ENCODE measurements around the gene RBFA. TPM values are rescaled to one million over a fixed set of nuclear protein-coding genes. Genes with fewer than 3 reads are reported as not detected.

The RBFA gene
- total and polyA plus RNA-seq, 2 of the 13 experiments (the other 11 are each of a cell fraction or from before 2014, with no cell fraction given), result 29.7 to 42.4 TPM

DNA sequence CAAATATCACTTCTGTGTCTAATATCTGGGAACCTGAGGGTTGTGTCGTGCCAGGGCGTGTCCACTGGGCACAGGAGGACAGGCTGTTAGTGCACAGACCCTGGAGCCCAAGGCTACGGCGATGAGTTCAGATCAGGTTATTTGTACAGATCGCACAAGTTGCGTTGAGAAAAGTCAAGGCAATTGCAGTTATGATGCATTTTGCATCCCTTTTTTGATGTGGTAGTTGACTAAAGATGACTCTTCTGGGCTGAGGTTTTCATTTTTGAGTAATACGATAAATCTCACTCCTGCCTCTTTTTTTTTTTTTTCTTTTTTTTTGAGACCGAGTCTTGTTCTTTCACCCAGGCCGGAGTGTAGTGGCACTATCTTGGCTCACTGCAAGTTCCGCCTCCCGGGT lies 7.2 kb downstream of the RBFA start:
- no peaks in the 10 kb centered on the region for H3K27me3 ChIP-seq (ENCODE audit: control insufficient read depth in 1 of 2, insufficient read depth in 2 of 2, low read length in 2 of 2)
- no peak overlapping the region for H3K4me3 ChIP-seq (replicated peaks in 1 of 3; ENCODE audit: insufficient read depth in 1 of 3, low read depth in 2 of 3, low read length in 3 of 3)
- H4K20me1 ChIP-seq (ENCODE audit: insufficient read depth, low read length), result 0 out of 2 replicates have a peak, but pooled peaks cover under 1% of the 10 kb centered on the region
- CTCF ChIA-PET (ENCODE audit: low intra/inter-chr PET ratio, low total read pairs), result no interaction called here
- intact Hi-C loops (cut with micrococcal nuclease; ENCODE audit: unreplicated experiment), result no loop called here
- in situ Hi-C loops (cut with HindIII; ENCODE audit: extremely low pct_ligation_motif_present, low pct_unique_long_range_greater_than_20kb), result no loop called here
- H3K9ac ChIP-seq (ENCODE audit: insufficient read depth, low read depth, low read length), result no peak overlapping the region
- H3K27ac ChIP-seq (ENCODE audit: extremely low read length, insufficient read depth, low read length), result no peak overlapping the region
- H3K9me3 ChIP-seq (ENCODE audit: low read length), result no peaks in the 10 kb centered on the region
- no peak overlapping the region for H2AFZ ChIP-seq (ENCODE audit: low read length)
- FAIRE-seq, result no peak
- H3K4me2 ChIP-seq (ENCODE audit: low read depth, low read length), result no peak overlapping the region
- WGBS (ENCODE audit: low lambda C conversion rate), result 89% methylated on average over 11 of the region's 11 CpGs
- no TSS peak for BruUV-seq (replicated peaks)
- no peak for DNase-seq (ENCODE audit: low spot score)
- no peak for TF ChIP-seq RXRB (CRISPR knock-in tag; IDR thresholded peaks at IDR 0.05; ENCODE audit: borderline replicate concordance)
- no peak for TF ChIP-seq AHR (CRISPR knock-in tag; IDR thresholded peaks at IDR 0.05)
- TF ChIP-seq, protein P1, sequence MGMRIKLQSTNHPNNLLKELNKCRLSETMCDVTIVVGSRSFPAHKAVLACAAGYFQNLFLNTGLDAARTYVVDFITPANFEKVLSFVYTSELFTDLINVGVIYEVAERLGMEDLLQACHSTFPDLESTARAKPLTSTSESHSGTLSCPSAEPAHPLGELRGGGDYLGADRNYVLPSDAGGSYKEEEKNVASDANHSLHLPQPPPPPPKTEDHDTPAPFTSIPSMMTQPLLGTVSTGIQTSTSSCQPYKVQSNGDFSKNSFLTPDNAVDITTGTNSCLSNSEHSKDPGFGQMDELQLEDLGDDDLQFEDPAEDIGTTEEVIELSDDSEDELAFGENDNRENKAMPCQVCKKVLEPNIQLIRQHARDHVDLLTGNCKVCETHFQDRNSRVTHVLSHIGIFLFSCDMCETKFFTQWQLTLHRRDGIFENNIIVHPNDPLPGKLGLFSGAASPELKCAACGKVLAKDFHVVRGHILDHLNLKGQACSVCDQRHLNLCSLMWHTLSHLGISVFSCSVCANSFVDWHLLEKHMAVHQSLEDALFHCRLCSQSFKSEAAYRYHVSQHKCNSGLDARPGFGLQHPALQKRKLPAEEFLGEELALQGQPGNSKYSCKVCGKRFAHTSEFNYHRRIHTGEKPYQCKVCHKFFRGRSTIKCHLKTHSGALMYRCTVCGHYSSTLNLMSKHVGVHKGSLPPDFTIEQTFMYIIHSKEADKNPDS (CRISPR knock-in tag; IDR thresholded peaks at IDR 0.05), result no peak
- peaks cover 9% of the 10 kb centered on the region for H3K79me2 ChIP-seq (ENCODE audit: insufficient read depth, low read length)
- peaks cover 16 to 58% of the 10 kb centered on the region in 2 experiments; a peak in 4 of 5 replicates for H3K36me3 ChIP-seq (replicated peaks in 1 of 2; ENCODE audit: control insufficient read depth in 1 of 2, insufficient read depth in 2 of 2, low read length in 2 of 2)
- POLR2A ChIA-PET, result no interaction called here
- ATAC-seq, result no peak
- peaks cover 22% of the 10 kb centered on the region for H3K4me1 ChIP-seq (ENCODE audit: insufficient read depth, low read length)

DNA sequence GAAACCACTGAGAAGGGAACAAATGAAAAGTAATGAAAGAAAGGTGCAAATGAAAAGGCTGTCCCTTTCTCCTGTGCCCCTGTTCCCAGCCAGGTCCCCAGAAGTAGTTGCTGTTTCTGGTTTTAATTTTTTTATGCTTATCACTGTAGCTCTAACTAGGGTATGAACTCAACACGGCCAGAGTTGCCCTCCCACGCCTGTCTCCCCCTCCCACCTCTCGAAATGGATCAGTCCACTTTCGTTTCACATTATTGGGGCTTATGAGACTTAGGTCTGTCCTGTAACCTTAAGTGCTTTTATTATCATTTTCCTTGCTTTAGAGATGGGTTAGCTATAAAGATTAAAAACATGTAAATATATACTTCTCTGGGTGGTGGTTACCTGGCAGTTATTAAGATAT lies 8.6 kb downstream of the RBFA start:
- no peak for TF ChIP-seq CCDC6 (CRISPR knock-in tag; IDR thresholded peaks at IDR 0.05)
- TF ChIP-seq MED1 (CRISPR knock-in tag; IDR thresholded peaks at IDR 0.05), result no peak
- TF ChIP-seq, protein P2, sequence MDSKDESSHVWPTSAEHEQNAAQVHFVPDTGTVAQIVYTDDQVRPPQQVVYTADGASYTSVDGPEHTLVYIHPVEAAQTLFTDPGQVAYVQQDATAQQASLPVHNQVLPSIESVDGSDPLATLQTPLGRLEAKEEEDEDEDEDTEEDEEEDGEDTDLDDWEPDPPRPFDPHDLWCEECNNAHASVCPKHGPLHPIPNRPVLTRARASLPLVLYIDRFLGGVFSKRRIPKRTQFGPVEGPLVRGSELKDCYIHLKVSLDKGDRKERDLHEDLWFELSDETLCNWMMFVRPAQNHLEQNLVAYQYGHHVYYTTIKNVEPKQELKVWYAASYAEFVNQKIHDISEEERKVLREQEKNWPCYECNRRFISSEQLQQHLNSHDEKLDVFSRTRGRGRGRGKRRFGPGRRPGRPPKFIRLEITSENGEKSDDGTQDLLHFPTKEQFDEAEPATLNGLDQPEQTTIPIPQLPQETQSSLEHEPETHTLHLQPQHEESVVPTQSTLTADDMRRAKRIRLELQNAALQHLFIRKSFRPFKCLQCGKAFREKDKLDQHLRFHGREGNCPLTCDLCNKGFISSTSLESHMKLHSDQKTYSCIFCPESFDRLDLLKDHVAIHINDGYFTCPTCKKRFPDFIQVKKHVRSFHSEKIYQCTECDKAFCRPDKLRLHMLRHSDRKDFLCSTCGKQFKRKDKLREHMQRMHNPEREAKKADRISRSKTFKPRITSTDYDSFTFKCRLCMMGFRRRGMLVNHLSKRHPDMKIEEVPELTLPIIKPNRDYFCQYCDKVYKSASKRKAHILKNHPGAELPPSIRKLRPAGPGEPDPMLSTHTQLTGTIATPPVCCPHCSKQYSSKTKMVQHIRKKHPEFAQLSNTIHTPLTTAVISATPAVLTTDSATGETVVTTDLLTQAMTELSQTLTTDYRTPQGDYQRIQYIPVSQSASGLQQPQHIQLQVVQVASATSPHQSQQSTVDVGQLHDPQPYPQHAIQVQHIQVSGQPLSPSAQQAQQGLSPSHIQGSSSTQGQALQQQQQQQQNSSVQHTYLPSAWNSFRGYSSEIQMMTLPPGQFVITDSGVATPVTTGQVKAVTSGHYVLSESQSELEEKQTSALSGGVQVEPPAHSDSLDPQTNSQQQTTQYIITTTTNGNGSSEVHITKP (CRISPR knock-in tag; IDR thresholded peaks at IDR 0.05; ENCODE audit: low read depth), result peak; percentile 61; the same call in 1 of the 2 replicates
- no peak for TF ChIP-seq MAFG (CRISPR knock-in tag; IDR thresholded peaks at IDR 0.05)
- TF ChIP-seq PCBP2 (optimal IDR thresholded peaks at IDR 0.05; ENCODE audit: low read depth, low read length, poor library complexity, severe bottlenecking), result no peak
- TF ChIP-seq, protein P3, sequence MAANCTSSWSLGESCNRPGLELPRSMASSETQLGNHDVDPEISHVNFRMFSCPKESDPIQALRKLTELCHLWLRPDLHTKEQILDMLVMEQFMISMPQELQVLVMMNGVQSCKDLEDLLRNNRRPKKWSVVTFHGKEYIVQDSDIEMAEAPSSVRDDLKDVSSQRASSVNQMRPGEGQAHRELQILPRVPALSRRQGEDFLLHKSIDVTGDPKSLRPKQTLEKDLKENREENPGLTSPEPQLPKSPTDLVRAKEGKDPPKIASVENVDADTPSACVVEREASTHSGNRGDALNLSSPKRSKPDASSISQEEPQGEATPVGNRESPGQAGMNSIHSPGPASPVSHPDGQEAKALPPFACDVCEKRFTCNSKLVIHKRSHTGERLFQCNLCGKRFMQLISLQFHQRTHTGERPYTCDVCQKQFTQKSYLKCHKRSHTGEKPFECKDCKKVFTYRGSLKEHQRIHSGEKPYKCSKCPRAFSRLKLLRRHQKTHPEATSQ (CRISPR knock-in tag; IDR thresholded peaks at IDR 0.05; ENCODE audit: borderline replicate concordance), result no peak
- 93% methylated on average over 4 of the region's 4 CpGs for WGBS (ENCODE audit: low lambda C conversion rate)
- peaks cover 19% of the 10 kb centered on the region for H3K4me1 ChIP-seq (ENCODE audit: insufficient read depth, low read length)
- H3K36me3 ChIP-seq (replicated peaks in 1 of 2; ENCODE audit: control insufficient read depth in 1 of 2, insufficient read depth in 2 of 2, low read length in 2 of 2), result peaks cover 14 to 64% of the 10 kb centered on the region in 2 experiments; a peak in 4 of 5 replicates
- no peak overlapping the region for H3K9ac ChIP-seq (ENCODE audit: insufficient read depth, low read depth, low read length)
- in situ Hi-C loops (cut with HindIII; ENCODE audit: extremely low pct_ligation_motif_present, low pct_unique_long_range_greater_than_20kb), result no loop called here
- H2AFZ ChIP-seq (ENCODE audit: low read length), result no peak overlapping the region
- intact Hi-C loops (cut with micrococcal nuclease; ENCODE audit: unreplicated experiment), result no loop called here
- DNase-seq (ENCODE audit: low spot score), result no peak
- H3K27me3 ChIP-seq (ENCODE audit: control insufficient read depth in 1 of 2, insufficient read depth in 2 of 2, low read length in 2 of 2), result no peaks in the 10 kb centered on the region
- H3K79me2 ChIP-seq (ENCODE audit: insufficient read depth, low read length), result peaks cover 6% of the 10 kb centered on the region
- no TSS peak for BruUV-seq (replicated peaks)
- H3K27ac ChIP-seq (ENCODE audit: extremely low read length, insufficient read depth, low read length), result no peak overlapping the region
- FAIRE-seq, result no peak
- H4K20me1 ChIP-seq (ENCODE audit: insufficient read depth, low read length), result no peaks in the 10 kb centered on the region
- CTCF ChIA-PET (ENCODE audit: low intra/inter-chr PET ratio, low total read pairs), result no interaction called here
- POLR2A ChIA-PET, result interaction anchor here (1.8 kb wide), 1 partner anchor 9 kb away, joined by 9 read pairs; the partner anchor contains the start of gene RBFA
- H3K9me3 ChIP-seq (ENCODE audit: low read length), result no peaks in the 10 kb centered on the region
- no peak overlapping the region for H3K4me3 ChIP-seq (replicated peaks in 1 of 3; ENCODE audit: insufficient read depth in 1 of 3, low read depth in 2 of 3, low read length in 3 of 3)
- no peak for ATAC-seq
- H3K4me2 ChIP-seq (ENCODE audit: low read depth, low read length), result no peak overlapping the region

All from HepG2 (cell line).